Psoas muscle (tissue), 8 donors: ENCODE data around the gene COL2A1. TPM values are rescaled to one million over a fixed set of nuclear protein-coding genes. Genes with fewer than 3 reads are reported as not detected.
A peak's percentile ranks its signal among the peaks of the same experiment; 100 is the strongest.

Experiments used
- ATAC-seq, 4 donors: fragments of 200-7000 bp; cut with Tn5 transposase; one replicate each; pipeline ENCODE4 v1.9.1; 2020; ENCODE audit warnings: moderate library complexity in 3 of 4, mild to moderate bottlenecking in 2 of 4
- DNase-seq, 2 donors: peaks; one replicate each; pipeline ENCODE4 v3.0.0-alpha.2; 2020
- H3K27ac ChIP-seq: fragments of 200-600 bp; one replicate; pipeline ENCODE4 v1.8.0; 2022
- H3K27me3 ChIP-seq, 3 donors: fragments of 200-600 bp in 1 of 3; one replicate each; pipeline versions ENCODE4 v1.6.1 to v1.8.0; 2013 to 2022; ENCODE audit warnings: low read length in 2 of 3, mild to moderate bottlenecking in 2 of 3, moderate library complexity in 1 of 3; ENCODE audit not compliant: insufficient read depth in 3 of 3
- H3K36me3 ChIP-seq, 2 donors: fragments of 200-600 bp in 1 of 2; one replicate each; pipeline versions ENCODE4 v1.6.1 to v1.8.0; 2013 to 2022; ENCODE audit warnings: low read depth in 1 of 2, mild to moderate bottlenecking in 1 of 2, moderate library complexity in 1 of 2; ENCODE audit not compliant: insufficient read depth in 1 of 2
- H3K4me1 ChIP-seq: fragments of 200-600 bp; one replicate; pipeline ENCODE4 v1.8.0; 2022
- H3K4me3 ChIP-seq: fragments of 200-600 bp; one replicate; pipeline ENCODE4 v1.8.0; 2022; ENCODE audit warnings: mild to moderate bottlenecking
- H3K9me3 ChIP-seq: fragments of 200-600 bp; one replicate; pipeline ENCODE4 v1.8.0; 2022
- WGBS, 3 donors: extraction: QIAGEN DNeasy Blood & Tissue Kit; methylation state at CpG; one replicate each; pipeline versions ENCODE4 v1.1.6 to v1.1.7; 2013; 5-methylcytosine and 5-hydroxymethylcytosine counted together
- intact Hi-C, 2 donors: fragments of 100-400 bp; cut with DNase I; formaldehyde crosslinking; loops; one replicate each; pipeline versions ENCODE4 v1.11.0 to v1.14.2; 2022
- polyA plus RNA-seq, 3 donors: library from polyadenylated mRNA; stranded (reverse); fragments of 200-250 nt; gene quantifications; one replicate each; pipeline ENCODE4 v1.2.3, GENCODE V29; 2013
- total RNA-seq, 4 donors: library from RNA; stranded (reverse); fragmentation: NEBNext Ultra II Directional in 2 of 4; extraction: Animal tissue kit (Norgen Biotek cat#: 25700) in 2 of 4; gene quantifications; one replicate each; pipeline versions ENCODE4 v1.2.1 to v1.2.4, GENCODE V29; 2021 to 2023
- TF ChIP-seq, protein P1 (sequence below): fragments of 200-600 bp; IDR thresholded peaks from one replicate; pipeline ENCODE4 v1.8.0; 2022; ENCODE audit warnings: antibody characterized with exemption
- donor health status: healthy with polysubstance abuse.
- donor health status: DM: no; HTN: no; CAD: no; lungs with moderate emphysema.
- donor health status: Bipolar disorder and iron deficiency.
- donor health status: healthy.
- donor health status: DM: yes; HTN: yes; CAD: no.
- donor health status: DM: no; HTN: no; CAD: no.
- donor health status: DM: no; HTN: no; CAD: no.
- donor health status: DM: yes; HTN: yes; CAD: no.

COL2A1 gene
- total and polyA plus RNA-seq, 7 donors = 0.06 to 0.41 (median 0.07) TPM; not detected in 4

DNA sequence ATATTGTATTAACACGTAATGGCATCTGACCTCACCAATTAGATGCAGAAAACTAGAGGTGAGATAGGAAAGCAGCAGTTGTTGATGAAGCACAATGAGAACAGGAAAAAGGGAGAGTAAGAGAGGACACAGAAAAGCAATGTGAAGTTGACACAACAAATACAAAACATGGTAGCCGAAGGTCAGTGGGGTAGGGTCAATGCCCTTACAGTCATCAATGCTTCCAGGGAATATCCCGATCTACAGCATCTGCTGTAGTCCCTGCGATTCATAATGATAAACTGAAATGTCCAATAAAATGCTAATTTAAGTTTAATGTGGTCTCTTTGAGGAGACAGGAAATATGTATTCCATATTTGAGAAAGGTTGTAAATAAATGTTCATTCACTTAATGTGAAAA is 2.9 kb upstream of the COL2A1 start:
- intact Hi-C loops = no loop called here
- H3K27me3 ChIP-seq = peaks cover 0 to 56% (median 19%) of the 10 kb centered on the region in 3 donors
- 90 to 93% (median 93%) methylated on average over 4 of the region's 4 CpGs for WGBS, 3 donors

DNA sequence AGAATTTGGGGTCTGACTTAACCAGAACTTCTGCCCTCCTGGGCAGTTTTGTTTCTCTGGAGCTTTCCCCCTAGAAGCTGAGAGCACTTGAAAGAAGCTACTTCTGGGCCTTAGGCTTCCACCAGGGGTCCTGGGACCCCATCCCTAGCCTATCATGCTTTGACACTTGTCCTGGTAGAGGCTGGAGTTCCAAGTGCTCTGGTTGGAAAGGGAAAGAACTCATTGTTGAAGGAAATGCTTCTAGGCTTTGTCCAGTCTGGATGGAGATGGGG is 1.4 kb upstream of the COL2A1 start:
- no peak for ATAC-seq
- H3K27ac ChIP-seq = no peak overlapping the region
- no peaks in the 10 kb centered on the region for H3K9me3 ChIP-seq
- H3K4me1 ChIP-seq = peaks cover 40% of the 10 kb centered on the region
- no peak overlapping the region for H3K4me3 ChIP-seq
- peaks cover 0 to 60% (median 19%) of the 10 kb centered on the region in 3 donors for H3K27me3 ChIP-seq
- no peak for DNase-seq
- TF ChIP-seq, protein P1, sequence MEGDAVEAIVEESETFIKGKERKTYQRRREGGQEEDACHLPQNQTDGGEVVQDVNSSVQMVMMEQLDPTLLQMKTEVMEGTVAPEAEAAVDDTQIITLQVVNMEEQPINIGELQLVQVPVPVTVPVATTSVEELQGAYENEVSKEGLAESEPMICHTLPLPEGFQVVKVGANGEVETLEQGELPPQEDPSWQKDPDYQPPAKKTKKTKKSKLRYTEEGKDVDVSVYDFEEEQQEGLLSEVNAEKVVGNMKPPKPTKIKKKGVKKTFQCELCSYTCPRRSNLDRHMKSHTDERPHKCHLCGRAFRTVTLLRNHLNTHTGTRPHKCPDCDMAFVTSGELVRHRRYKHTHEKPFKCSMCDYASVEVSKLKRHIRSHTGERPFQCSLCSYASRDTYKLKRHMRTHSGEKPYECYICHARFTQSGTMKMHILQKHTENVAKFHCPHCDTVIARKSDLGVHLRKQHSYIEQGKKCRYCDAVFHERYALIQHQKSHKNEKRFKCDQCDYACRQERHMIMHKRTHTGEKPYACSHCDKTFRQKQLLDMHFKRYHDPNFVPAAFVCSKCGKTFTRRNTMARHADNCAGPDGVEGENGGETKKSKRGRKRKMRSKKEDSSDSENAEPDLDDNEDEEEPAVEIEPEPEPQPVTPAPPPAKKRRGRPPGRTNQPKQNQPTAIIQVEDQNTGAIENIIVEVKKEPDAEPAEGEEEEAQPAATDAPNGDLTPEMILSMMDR = no peak
- H3K36me3 ChIP-seq = no peaks in the 10 kb centered on the region
- intact Hi-C loops = no loop called here

More for the DNA sequence above, 2.9 kb upstream of the COL2A1 start:
- H3K36me3 ChIP-seq = no peaks in the 10 kb centered on the region
- no peak overlapping the region for H3K27ac ChIP-seq
- ATAC-seq (no peak), DNase-seq (no peak)
- H3K4me1 ChIP-seq = peaks cover 28% of the 10 kb centered on the region
- no peak overlapping the region for H3K4me3 ChIP-seq
- TF ChIP-seq, protein P1 = no peak
- H3K9me3 ChIP-seq = no peaks in the 10 kb centered on the region

DNA sequence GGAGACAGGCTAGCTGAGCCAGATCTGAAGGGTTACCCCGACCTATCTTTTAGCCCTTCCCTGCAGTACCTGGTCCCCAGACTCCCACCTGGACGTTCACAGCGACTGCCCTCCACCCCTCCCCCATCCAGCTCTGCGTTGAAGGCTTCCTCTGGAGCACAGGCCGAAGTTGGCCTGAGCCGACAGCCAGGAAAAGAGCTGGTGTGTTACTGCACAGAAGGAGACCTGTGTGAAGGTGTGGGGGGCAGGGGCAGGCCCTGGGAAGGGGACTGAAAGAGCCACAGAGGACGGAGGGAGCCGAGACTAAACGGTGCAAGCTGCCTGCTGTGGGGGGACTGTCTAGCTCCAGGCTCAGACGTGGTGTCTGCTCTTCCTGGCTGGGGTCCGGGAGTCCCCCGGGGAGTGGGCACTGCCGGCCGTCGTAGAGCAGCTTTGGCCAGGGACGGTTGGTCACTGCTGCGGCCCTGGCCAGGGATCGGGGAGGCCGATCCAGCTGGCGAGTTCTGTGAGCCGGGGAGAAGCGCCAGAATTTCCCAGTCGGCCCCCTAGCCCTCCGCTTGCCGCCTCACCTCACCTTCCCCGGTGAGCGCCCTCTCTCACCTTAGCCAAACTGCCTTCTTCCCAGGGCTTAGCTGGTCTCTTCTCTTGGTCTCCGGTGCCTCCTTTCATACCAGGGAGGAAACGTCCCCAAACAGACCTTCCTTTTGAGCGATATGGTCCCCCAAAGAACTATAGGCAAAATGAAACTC is 899 bp upstream of the COL2A1 start:
- intact Hi-C loops = no loop called here
- peak overlapping the region; percentile 66 for H3K4me3 ChIP-seq
- H3K27me3 ChIP-seq = peaks cover 0 to 60% (median 19%) of the 10 kb centered on the region in 3 donors
- no peaks in the 10 kb centered on the region for H3K36me3 ChIP-seq
- TF ChIP-seq, protein P1 = no peak
- ATAC-seq (no peak), DNase-seq (no peak)
- peaks cover 40% of the 10 kb centered on the region for H3K4me1 ChIP-seq
- H3K27ac ChIP-seq = no peak overlapping the region
- 30 to 39% (median 38%) methylated on average over 29 to 30 of the region's 30 CpGs for WGBS, 3 donors
- H3K9me3 ChIP-seq = no peaks in the 10 kb centered on the region

DNA sequence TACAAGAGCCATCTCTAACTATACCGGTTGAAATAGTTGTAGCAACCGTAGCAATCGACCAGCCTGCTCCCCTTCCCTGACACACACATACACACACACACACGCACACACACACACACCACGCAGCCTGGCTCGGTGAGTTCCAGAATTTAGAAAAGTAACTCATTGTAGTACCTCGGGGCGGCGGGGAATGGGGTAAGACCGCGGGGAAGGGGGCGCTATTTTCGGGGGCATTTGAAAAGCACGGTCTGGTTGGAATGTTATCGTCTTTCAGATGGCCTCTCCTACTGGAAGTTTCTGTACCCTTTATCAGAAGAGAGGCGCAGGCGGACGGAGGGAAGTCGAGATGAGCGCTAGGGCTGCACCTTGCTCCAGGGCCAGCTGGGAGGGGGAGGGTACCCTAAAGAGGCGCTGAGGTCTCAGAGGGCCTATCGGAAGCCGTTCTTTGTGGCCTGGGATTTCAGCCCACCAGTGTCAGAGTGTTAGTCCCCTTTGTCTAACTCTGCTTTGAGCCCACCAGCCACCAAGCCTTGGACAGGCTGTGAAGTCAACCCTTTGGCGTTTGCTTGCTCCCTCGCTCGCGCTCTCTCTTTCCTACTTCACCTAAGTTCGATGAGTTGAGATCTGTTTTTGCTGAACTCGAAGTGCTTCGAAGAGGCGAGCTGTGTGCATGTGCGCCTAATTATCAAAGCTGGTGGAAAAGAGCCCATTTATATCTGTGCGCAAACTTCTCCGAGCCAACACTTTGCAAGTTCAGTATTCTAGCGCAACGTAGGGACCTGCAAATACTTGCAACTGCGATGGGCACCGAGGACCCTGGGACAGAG is 837 bp downstream of the COL2A1 start:
- DNase-seq = no peak
- intact Hi-C loops = no loop called here
- H3K4me1 ChIP-seq = peaks cover 40% of the 10 kb centered on the region

More for the DNA sequence above, 837 bp downstream of the COL2A1 start:
- Histone ChIP-seq H3K4me3 (peak overlapping the region; percentile 67), H3K27me3 (peaks cover 0 to 57% (median 19%) of the 10 kb centered on the region in 3 donors), H3K36me3 (no peaks in the 10 kb centered on the region), H3K27ac (no peak overlapping the region), H3K9me3 (no peaks in the 10 kb centered on the region)
- 15 to 21% (median 17%) methylated on average over 38 of the region's 38 CpGs for WGBS, 3 donors
- TF ChIP-seq, protein P1 = no peak
- ATAC-seq = peak in 1 of 4 donors; percentile 5
